Lower lobe of right lung (tissue), 2 donors: Measurements from ENCODE around the gene TDP1. TPM values are rescaled to one million over a fixed set of nuclear protein-coding genes. Genes with fewer than 3 reads are reported as not detected.

Experiments
- ATAC-seq, 2 donors: fragments of 200-7000 bp; cut with Tn5 transposase; one replicate each; pipeline ENCODE4 v1.9.1; 2020 to 2022; ENCODE audit warnings: mild to moderate bottlenecking in 2 of 2, moderate library complexity in 2 of 2
- DNase-seq: peaks from one replicate; pipeline ENCODE4 v3.0.0-alpha.2; 2020
- H3K27ac ChIP-seq: fragments of 200-600 bp; one replicate; pipeline ENCODE4 v1.8.0; 2022
- H3K27me3 ChIP-seq: fragments of 200-600 bp; one replicate; pipeline ENCODE4 v1.8.0; 2022; ENCODE audit warnings: low read depth
- H3K36me3 ChIP-seq: fragments of 200-600 bp; one replicate; pipeline ENCODE4 v1.8.0; 2022; ENCODE audit warnings: mild to moderate bottlenecking
- H3K4me1 ChIP-seq: fragments of 200-600 bp; one replicate; pipeline ENCODE4 v1.8.0; 2022
- H3K4me3 ChIP-seq: fragments of 200-600 bp; one replicate; pipeline ENCODE4 v1.8.0; 2022; ENCODE audit warnings: mild to moderate bottlenecking
- H3K9me3 ChIP-seq: fragments of 200-600 bp; one replicate; pipeline ENCODE4 v1.8.0; 2022
- CTCF ChIP-seq: fragments of 200-600 bp; IDR thresholded peaks from one replicate; pipeline ENCODE4 v1.8.0; 2022; ENCODE audit warnings: antibody characterized with exemption, mild to moderate bottlenecking
- intact Hi-C: fragments of 100-400 bp; cut with DNase I; formaldehyde crosslinking; loops from one replicate; pipeline ENCODE4 v1.11.0; 2022
- total RNA-seq: library from RNA; stranded (reverse); fragmentation: NEBNext Ultra II Directional; extraction: Animal tissue kit (Norgen Biotek cat#: 25700); gene quantifications from one replicate; pipeline ENCODE4 v1.2.1, GENCODE V29; 2021
- donor health status: DM: no; HTN: yes; CAD: no; lungs with severe emphysema.

Gene TDP1
- total RNA-seq, 1 donor from 2014 or later = 9.6 TPM

- DNase-seq = no peak
- Histone ChIP-seq H3K4me1 (no peaks in the 10 kb centered on the region), H3K36me3 (peaks cover 18% of the 10 kb centered on the region), H3K4me3 (no peak overlapping the region), H3K27ac (no peak overlapping the region), H3K27me3 (no peaks in the 10 kb centered on the region), H3K9me3 (no peaks in the 10 kb centered on the region)
- ATAC-seq = no peak
- intact Hi-C loops = no loop called here
- TF ChIP-seq CTCF = no peak
Observed at GRCh38 chr14:90005441-90005840, 49.7 kb downstream of the TDP1 start.

GRCh38 chr14:90005939-90006530 is 50.3 kb downstream of the TDP1 start:
- intact Hi-C loops = no loop called here
- H3K4me1 ChIP-seq = no peaks in the 10 kb centered on the region
- no peak overlapping the region for H3K27ac ChIP-seq
- ATAC-seq (no peak), DNase-seq (no peak)
- H3K4me3 ChIP-seq = no peak overlapping the region
- no peak for TF ChIP-seq CTCF
- H3K36me3 ChIP-seq = peaks cover 19% of the 10 kb centered on the region
- no peaks in the 10 kb centered on the region for H3K27me3 ChIP-seq
- no peaks in the 10 kb centered on the region for H3K9me3 ChIP-seq

- intact Hi-C loops = no loop called here
Observed at GRCh38 chr14:90017371-90017770, 61.6 kb downstream of the TDP1 start.

GRCh38 chr14:90019824-90020523 is 64.2 kb downstream of the TDP1 start:
- TF ChIP-seq CTCF = no peak
- intact Hi-C loops = no loop called here

More at GRCh38 chr14:90017371-90017770, 61.6 kb downstream of the TDP1 start:
- no peaks in the 10 kb centered on the region for H3K27me3 ChIP-seq
- ATAC-seq (no peak), DNase-seq (no peak)
- H3K36me3 ChIP-seq = peaks cover 26% of the 10 kb centered on the region
- no peaks in the 10 kb centered on the region for H3K4me1 ChIP-seq
- TF ChIP-seq CTCF = no peak
- no peaks in the 10 kb centered on the region for H3K9me3 ChIP-seq
- no peak overlapping the region for H3K4me3 ChIP-seq
- H3K27ac ChIP-seq = no peak overlapping the region

GRCh38 chr14:90023176-90023896 is 67.6 kb downstream of the TDP1 start:
- H3K9me3 ChIP-seq = no peaks in the 10 kb centered on the region
- ATAC-seq (no peak), DNase-seq (no peak)
- no peak overlapping the region for H3K27ac ChIP-seq
- no peaks in the 10 kb centered on the region for H3K27me3 ChIP-seq
- no peaks in the 10 kb centered on the region for H3K4me1 ChIP-seq
- H3K4me3 ChIP-seq = no peak overlapping the region
- TF ChIP-seq CTCF = no peak
- peaks cover 41% of the 10 kb centered on the region for H3K36me3 ChIP-seq
- intact Hi-C loops = no loop called here

More at GRCh38 chr14:90019824-90020523, 64.2 kb downstream of the TDP1 start:
- no peaks in the 10 kb centered on the region for H3K27me3 ChIP-seq
- H3K4me1 ChIP-seq = no peaks in the 10 kb centered on the region
- H3K9me3 ChIP-seq = no peaks in the 10 kb centered on the region
- peaks cover 43% of the 10 kb centered on the region for H3K36me3 ChIP-seq
- H3K4me3 ChIP-seq = no peak overlapping the region
- DNase-seq (no peak), ATAC-seq (no peak)
- no peak overlapping the region for H3K27ac ChIP-seq
